Skin epidermis (tissue), 12 donors: ENCODE measurements around the gene GOLGA8T.
"Not testable (repeated sequence)": the region's sequence is repeated elsewhere in the genome, so short reads cannot be mapped to it uniquely, and the experiment has no call there.

Experiments used
- H3K27ac ChIP-seq, 21 experiments: fragments of 200-600 bp; sonication (generic) in 11 of 21; one replicate each; pipeline ENCODE4 v1.5.0; 2020; ENCODE audit warnings: mild to moderate bottlenecking in 3 of 21, inconsistent platforms in 2 of 21, moderate library complexity in 2 of 21
- H3K4me3 ChIP-seq, 7 experiments: fragments of 200-600 bp; sonication (generic) in 2 of 7; one replicate each; pipeline ENCODE4 v1.5.0; 2020; ENCODE audit warnings: inconsistent platforms in 2 of 7, mild to moderate bottlenecking in 2 of 7, moderate library complexity in 1 of 7

Gene GOLGA8T

DNA sequence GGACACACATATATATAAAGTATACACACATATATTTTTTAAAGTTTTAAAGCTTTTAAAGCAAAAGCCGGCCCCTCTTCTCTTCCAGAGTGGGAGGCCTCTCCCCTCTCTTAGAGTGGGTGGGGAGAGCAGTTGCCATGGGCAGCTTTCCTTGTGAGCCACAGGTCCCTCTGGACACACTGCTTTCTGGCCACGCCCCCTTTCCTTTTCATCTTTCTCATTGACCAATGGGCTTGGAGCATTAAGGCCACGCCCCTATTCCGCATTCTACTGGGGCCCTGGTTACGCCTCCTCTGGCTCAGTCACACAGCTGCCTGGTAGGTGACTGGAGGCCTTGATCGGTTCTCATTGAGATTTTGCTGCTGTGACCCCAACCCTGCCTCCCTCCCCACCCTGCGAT is at the start of gene GOLGA8T:
Gene GOLGA8T (plus strand): TSS at position 301 of the 400 bp plus-strand sequence. CDS start 98 bp downstream, at position 399.
- not testable (repeated sequence) for H3K27ac ChIP-seq, H3K4me3 ChIP-seq

GRCh38 chr15:30097827-30098226 is 37.0 kb upstream of the GOLGA8T start:
- H3K27ac ChIP-seq, H3K4me3 ChIP-seq: not testable (repeated sequence)

DNA sequence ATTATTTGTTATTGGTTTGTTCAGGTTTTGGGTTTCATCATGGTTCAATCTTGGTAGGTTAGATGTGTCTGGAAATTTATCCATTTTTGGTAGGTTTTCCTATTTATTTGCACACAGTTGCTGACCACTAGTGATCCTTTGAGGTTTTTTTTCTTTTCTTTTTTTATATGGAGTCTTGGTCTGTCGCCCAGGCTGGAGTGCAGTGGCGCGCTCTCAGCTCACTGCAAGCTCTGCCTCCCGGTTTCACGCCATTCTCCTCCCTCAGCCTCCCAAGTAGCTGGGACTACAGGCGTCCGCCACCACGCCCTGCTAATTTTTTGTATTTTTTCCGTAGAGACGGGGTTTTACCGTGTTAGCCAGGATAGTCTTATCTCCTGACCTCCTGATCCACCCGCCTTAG is 32.0 kb upstream of the GOLGA8T start:
- H3K27ac ChIP-seq, H3K4me3 ChIP-seq: not testable (repeated sequence)

DNA sequence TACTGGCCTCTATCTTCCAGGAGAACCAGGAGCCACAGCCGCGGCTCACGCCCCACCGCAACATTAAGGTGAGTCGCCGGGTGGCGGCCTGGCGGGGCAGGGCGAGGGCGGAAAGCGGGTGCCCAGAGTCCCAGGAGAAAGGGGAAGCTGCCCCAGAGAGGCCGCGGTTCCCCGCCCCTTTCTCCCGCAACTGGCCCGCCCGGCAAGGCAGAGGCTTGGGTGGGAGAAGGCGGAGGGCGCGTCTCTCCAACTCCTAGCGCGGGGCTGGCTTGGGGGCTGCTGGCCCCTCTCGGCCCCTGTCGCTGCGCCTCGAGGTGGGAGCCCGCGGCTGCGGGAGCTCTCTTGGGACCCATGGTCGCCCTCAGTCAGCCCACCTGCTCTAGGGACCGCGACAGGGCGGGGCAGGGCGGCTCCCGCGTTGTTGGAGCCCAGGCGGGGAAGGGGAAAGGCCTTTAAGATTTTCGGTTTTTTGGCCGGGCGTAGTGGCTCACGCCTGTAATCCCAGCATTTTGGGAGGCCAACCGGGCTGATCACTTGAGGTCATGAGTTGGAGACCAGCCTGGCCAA is 30.8 kb upstream of the GOLGA8T start:
- H3K27ac ChIP-seq = not testable (repeated sequence)
- peak overlapping the region in 3 of 7 experiments; percentile 18 to 31 (median 23) for H3K4me3 ChIP-seq

GRCh38 chr15:30110591-30110990 is 24.3 kb upstream of the GOLGA8T start:
- H3K27ac ChIP-seq, H3K4me3 ChIP-seq: not testable (repeated sequence)

DNA sequence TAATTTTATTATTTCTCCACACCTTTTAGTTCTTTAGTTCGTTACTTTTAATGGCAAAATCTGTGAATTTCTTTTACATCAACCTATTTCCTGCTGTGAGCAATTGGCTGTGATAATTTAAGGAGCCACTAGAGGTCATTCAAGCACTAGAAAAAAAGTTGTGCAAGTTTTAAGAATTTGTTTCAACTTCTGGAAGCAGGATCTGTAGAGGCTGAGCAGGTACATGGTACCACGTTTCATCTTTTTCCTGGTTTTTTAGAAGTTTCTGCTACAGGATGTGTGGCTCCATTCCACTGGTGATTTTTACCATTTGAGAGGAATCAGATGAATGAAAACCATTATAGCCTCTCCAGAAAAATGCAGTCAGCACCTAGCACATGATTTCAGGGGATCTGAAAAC is 4.8 kb upstream of the GOLGA8T start:
- H3K4me3 ChIP-seq, H3K27ac ChIP-seq: not testable (repeated sequence)

GRCh38 chr15:30143246-30143645 is 8.4 kb downstream of the GOLGA8T start:
- not testable (repeated sequence) for H3K27ac ChIP-seq, H3K4me3 ChIP-seq

DNA sequence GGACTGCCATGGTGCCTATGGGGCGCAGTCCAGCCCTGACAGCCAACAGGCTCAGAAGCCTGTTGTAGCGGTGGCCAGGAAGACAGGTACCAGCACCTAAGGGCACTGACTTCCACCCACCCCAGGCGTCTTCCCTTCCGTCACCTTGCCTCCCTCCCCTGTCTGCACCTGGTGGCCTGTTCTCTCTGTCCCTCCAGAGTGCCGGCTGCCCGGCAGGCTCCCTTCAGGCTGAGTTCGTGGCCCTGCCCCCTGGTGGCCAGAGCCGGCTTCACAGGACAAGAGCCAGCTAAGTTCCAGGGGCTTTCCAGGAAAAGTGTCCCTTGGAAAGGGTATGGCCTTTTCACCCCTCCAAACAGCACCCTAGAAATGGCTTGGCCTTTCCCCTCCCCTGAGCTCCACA is 15.0 kb downstream of the GOLGA8T start:
- H3K27ac ChIP-seq, H3K4me3 ChIP-seq: not testable (repeated sequence)

DNA sequence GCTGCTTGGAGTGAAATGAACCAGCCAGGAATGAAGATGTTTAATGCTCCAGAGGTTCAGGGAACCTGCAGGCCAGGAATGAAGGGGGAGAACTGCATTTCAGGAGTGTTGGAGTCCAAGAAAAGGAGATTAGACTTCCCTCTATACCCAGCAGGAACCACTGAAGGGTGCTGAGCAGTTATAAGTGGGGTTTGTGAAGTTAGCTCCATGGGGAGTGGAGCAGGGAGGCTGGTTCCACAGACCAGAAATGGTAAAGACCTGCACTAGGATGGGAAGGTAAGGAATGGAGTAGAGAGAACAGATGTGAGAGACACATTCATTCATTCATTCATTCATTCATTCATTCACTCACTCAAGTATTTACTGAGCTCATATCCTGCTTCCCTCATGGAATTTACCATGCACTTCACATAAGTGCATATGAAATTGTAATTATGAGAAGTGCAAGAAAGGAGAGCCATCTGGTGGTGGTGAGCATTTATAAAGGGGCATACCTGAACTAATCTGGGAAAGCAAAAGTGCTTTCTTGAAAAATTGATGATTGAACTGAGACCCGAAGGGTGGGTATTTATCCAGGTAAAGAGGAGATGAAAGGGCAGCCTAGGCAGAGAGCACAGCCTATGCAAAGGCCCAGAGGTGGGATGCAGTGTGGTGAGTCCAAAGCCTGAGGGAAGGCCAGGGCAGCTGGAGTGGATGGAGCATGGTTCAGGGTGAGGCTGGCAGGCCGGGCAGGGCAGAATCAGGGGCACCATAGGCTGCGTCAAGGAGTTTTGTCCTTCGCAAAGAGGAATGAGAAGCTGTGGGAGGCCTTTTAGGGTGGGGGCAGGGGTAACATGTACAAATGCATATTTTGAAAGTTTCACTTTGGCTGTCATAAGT is 27.9 kb downstream of the GOLGA8T start:
- H3K4me3 ChIP-seq, H3K27ac ChIP-seq: not testable (repeated sequence)

DNA sequence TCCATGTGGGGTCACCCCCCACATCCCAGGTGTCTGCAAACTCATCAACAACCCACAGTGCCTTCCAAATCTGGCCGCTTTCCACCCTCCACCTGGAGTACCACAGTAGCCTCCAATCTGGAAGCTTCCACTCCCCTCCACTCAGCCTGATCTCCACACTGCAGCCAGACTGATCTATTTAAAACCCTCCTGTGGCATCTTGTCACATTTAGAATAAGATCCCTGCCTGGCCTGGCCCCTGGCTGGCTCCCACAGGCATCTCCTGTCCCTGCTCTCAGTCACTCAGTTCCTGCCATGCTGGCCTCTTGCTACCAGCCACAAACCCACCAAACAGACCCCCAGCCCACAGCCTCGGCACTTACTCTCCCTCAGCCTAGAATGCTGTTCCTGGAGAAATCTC is 28.9 kb downstream of the GOLGA8T start:
- H3K4me3 ChIP-seq, H3K27ac ChIP-seq: not testable (repeated sequence)

DNA sequence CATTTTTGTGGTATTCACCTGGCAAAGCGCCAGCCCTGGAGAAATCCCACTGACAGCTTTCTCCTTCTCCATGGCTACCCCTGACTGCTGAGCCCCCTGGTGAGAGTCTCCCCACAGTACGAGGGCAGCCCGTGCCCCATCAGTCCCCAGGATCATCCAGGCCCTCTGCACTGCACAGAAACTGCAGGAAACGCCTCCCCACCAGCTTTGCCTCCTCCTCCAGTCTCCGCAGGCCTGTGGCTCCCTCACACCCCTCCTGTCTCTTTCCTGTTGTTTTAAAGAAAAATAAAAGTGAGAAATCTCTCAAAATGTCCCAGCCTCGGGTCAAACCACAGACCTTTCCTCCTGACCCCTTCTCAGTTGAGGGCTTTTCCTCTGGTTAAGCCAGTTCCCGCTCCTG is 29.4 kb downstream of the GOLGA8T start:
- not testable (repeated sequence) for H3K27ac ChIP-seq, H3K4me3 ChIP-seq

GRCh38 chr15:30167403-30167802 is 32.6 kb downstream of the GOLGA8T start:
- H3K27ac ChIP-seq, H3K4me3 ChIP-seq: not testable (repeated sequence)

DNA sequence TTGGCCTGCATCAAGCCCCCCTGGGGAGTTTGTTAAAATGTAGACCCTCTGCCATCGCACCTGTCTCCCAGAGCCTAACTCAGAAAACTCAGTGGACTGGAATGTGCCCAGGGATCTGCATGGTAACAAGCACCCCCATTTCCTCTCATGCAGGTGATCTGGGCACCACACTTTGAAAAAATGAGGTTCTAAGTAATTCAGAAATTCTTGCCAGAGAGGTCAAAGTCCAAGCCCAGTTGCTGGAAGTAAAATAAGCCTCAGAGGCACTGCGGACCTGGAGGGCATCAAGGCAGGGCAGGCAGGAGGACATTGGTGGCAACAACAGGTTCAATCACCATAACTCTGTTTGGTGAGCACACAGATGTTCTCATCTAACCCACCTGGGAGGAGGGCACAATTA is 33.0 kb downstream of the GOLGA8T start:
- H3K4me3 ChIP-seq, H3K27ac ChIP-seq: not testable (repeated sequence)

GRCh38 chr15:30171452-30171851 is 36.6 kb downstream of the GOLGA8T start:
- not testable (repeated sequence) for H3K4me3 ChIP-seq, H3K27ac ChIP-seq

- H3K4me3 ChIP-seq, H3K27ac ChIP-seq: not testable (repeated sequence)
Observed at GRCh38 chr15:30173041-30173608, 38.3 kb downstream of the GOLGA8T start.

GRCh38 chr15:30175291-30175690 is 40.4 kb downstream of the GOLGA8T start:
- not testable (repeated sequence) for H3K4me3 ChIP-seq, H3K27ac ChIP-seq

- H3K4me3 ChIP-seq = not testable (repeated sequence)
Observed at GRCh38 chr15:30176613-30177012, 41.8 kb downstream of the GOLGA8T start.

GRCh38 chr15:30179814-30180213 is 45.0 kb downstream of the GOLGA8T start:
- H3K4me3 ChIP-seq, H3K27ac ChIP-seq: not testable (repeated sequence)

More at GRCh38 chr15:30176613-30177012, 41.8 kb downstream of the GOLGA8T start:
- H3K27ac ChIP-seq = not testable (repeated sequence)

DNA sequence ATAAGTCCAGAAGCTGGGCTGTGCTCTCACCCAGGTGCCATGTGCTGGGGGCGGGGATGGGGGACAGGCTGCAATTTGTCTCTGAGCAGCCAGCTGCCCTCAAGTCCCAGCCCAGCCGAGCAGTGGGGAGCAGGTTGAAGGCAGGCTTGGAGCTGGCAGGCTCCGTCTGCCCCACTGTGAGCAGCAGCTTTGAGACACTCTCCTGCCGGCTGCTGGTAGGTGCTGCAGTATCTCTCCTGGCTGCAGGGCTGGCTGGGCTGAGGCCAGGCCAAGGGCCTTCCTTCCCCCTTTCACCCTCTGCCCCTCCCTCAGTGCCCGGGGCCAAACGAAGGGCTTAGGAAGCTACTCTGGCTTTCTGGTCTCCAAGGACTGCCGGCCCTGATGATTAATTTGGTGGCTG is 50.6 kb downstream of the GOLGA8T start:
- not testable (repeated sequence) for H3K4me3 ChIP-seq

GRCh38 chr15:30187429-30187828 is 52.6 kb downstream of the GOLGA8T start:
- not testable (repeated sequence) for H3K27ac ChIP-seq, H3K4me3 ChIP-seq

More for the DNA sequence above, 50.6 kb downstream of the GOLGA8T start:
- not testable (repeated sequence) for H3K27ac ChIP-seq

DNA sequence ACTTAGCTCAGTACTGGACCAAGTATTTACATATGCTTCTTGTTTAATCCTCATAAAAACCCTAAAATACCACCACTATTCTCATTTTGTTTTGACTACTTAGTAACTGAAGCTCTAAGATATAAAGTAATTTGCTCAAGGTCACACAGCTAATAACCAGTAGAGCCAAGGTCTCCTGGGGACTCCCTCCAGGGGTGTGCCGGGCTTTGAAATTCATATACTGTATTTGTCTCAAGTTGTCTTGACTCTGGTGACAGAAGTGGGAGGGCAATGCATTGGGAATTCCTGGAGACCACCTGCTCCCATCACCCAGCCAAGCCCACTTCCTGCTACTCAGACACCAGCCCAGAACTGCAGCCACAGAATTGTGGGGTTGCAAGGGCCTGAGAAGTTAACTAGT is 54.9 kb downstream of the GOLGA8T start:
- H3K27ac ChIP-seq, H3K4me3 ChIP-seq: not testable (repeated sequence)
